HepG2 (cell line): ENCODE data around the gene INPP1. TPM values are rescaled to one million over a fixed set of nuclear protein-coding genes. Genes with fewer than 3 reads are reported as not detected.

Source experiments
- ARNT2 ChIP-seq: sonication (generic); formaldehyde crosslinking; IDR thresholded peaks from 2 replicates; pipeline ENCODE4 v1.8.0; 2022; ENCODE audit warnings: mild to moderate bottlenecking, low read depth, missing genetic modification reagents, moderate library complexity
- ATF6 ChIP-seq: sonication (generic); formaldehyde crosslinking; conservative IDR thresholded peaks from 2 replicates; pipeline ENCODE4 v1.4.0; 2020; ENCODE audit warnings: missing genetic modification reagents
- GLI4 ChIP-seq: sonication (generic); formaldehyde crosslinking; IDR thresholded peaks from 2 replicates; pipeline ENCODE4 v1.5.1; 2020; ENCODE audit warnings: missing genetic modification reagents, mild to moderate bottlenecking, moderate library complexity, borderline replicate concordance
- GMEB1 ChIP-seq: sonication (generic); formaldehyde crosslinking; IDR thresholded peaks from 2 replicates; pipeline ENCODE4 v1.5.1; 2020; ENCODE audit warnings: missing genetic modification reagents, mild to moderate bottlenecking, borderline replicate concordance
- KDM3A ChIP-seq: IDR thresholded peaks from 2 replicates; pipeline ENCODE4 v1.6.1; 2018; ENCODE audit warnings: low read depth, missing compliant biosample characterization
- MED8 ChIP-seq: sonication (generic); formaldehyde crosslinking; IDR thresholded peaks from 2 replicates; pipeline ENCODE4 v1.8.1; 2023; ENCODE audit warnings: mild to moderate bottlenecking, missing genetic modification reagents; ENCODE audit not compliant: insufficient replicate concordance
- MLX ChIP-seq: IDR thresholded peaks from 2 replicates; pipeline ENCODE4 v1.6.1; 2016
- NFYB ChIP-seq: sonication (generic); formaldehyde crosslinking; IDR thresholded peaks from 2 replicates; pipeline ENCODE4 v1.4.0; 2020; ENCODE audit warnings: missing genetic modification reagents
- PAF1 ChIP-seq: IDR thresholded peaks from 2 replicates; pipeline ENCODE4 v1.6.1; 2016; ENCODE audit warnings: missing genetic modification reagents, missing compliant biosample characterization
- RBM22 ChIP-seq: fragments of 200-400 bp; formaldehyde crosslinking; optimal IDR thresholded peaks from 2 replicates; pipeline ENCODE3; 2017; ENCODE audit warnings: mild to moderate bottlenecking, low read length, moderate library complexity
- TSC22D2 ChIP-seq: sonication (generic); formaldehyde crosslinking; IDR thresholded peaks from 2 replicates; pipeline ENCODE4 v1.5.1; 2020; ENCODE audit warnings: missing genetic modification reagents, mild to moderate bottlenecking, borderline replicate concordance
- ZFP82 ChIP-seq: sonication (generic); formaldehyde crosslinking; IDR thresholded peaks from 2 replicates; pipeline ENCODE4 v1.5.1; 2020; ENCODE audit warnings: mild to moderate bottlenecking, missing genetic modification reagents, borderline replicate concordance
- polyA plus RNA-seq, 8 experiments: library from polyadenylated mRNA; depleted of rRNA in 3 of 8; stranded (reverse) in 7 of 8; unstranded in 1 of 8; fragments of >200 nt; fragmentation: Illumina TruSeq in 4 of 8; extraction: Trizol in 4 of 8; gene quantifications; 2 replicates each; pipeline versions ENCODE4 v1.2.1 to v1.2.3, GENCODE V29; 2011 to 2016; ENCODE audit warnings: low read depth in 4 of 8, missing spikeins in 1 of 8, mixed read lengths in 1 of 8; ENCODE audit not compliant: insufficient read depth in 1 of 8
- total RNA-seq, 5 experiments: library from RNA; depleted of rRNA; stranded (reverse); fragments of >200 nt; fragmentation: Illumina TruSeq; extraction: Trizol; gene quantifications; 2 replicates each; pipeline ENCODE4 v1.2.3, GENCODE V29; 2016; ENCODE audit warnings: low read depth in 1 of 5
- TF ChIP-seq, protein P1 (sequence below): sonication (generic); formaldehyde crosslinking; IDR thresholded peaks from 2 replicates; pipeline ENCODE4 v1.4.0; 2020; ENCODE audit warnings: mild to moderate bottlenecking, missing genetic modification reagents
- TF ChIP-seq, protein P2 (sequence below): sonication (generic); formaldehyde crosslinking; IDR thresholded peaks from 2 replicates; pipeline ENCODE4 v1.5.0; 2020; ENCODE audit warnings: missing genetic modification reagents
- TF ChIP-seq, protein P3 (sequence below): sonication (generic); formaldehyde crosslinking; IDR thresholded peaks from 2 replicates; pipeline ENCODE4 v1.5.1; 2020; ENCODE audit warnings: mild to moderate bottlenecking, missing genetic modification reagents, borderline replicate concordance
- TF ChIP-seq, protein P4 (sequence below): sonication (generic); formaldehyde crosslinking; IDR thresholded peaks from 2 replicates; pipeline ENCODE4 v1.4.0; 2020; ENCODE audit warnings: low read depth, mild to moderate bottlenecking, missing genetic modification reagents

The INPP1 gene
- total and polyA plus RNA-seq, 2 of the 13 experiments (the other 11 are each of a cell fraction or from before 2014, with no cell fraction given) = 10.0 to 13.3 TPM

- TF ChIP-seq ZFP82 = peak; percentile 98; the same call in 1 of the 2 replicates
- peak; percentile 78 for TF ChIP-seq TSC22D2 (CRISPR knock-in tag)
- TF ChIP-seq, protein P1, sequence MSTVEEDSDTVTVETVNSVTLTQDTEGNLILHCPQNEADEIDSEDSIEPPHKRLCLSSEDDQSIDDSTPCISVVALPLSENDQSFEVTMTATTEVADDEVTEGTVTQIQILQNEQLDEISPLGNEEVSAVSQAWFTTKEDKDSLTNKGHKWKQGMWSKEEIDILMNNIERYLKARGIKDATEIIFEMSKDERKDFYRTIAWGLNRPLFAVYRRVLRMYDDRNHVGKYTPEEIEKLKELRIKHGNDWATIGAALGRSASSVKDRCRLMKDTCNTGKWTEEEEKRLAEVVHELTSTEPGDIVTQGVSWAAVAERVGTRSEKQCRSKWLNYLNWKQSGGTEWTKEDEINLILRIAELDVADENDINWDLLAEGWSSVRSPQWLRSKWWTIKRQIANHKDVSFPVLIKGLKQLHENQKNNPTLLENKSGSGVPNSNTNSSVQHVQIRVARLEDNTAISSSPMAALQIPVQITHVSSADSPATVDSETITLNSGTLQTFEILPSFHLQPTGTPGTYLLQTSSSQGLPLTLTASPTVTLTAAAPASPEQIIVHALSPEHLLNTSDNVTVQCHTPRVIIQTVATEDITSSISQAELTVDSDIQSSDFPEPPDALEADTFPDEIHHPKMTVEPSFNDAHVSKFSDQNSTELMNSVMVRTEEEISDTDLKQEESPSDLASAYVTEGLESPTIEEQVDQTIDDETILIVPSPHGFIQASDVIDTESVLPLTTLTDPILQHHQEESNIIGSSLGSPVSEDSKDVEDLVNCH (CRISPR knock-in tag) = no peak; the same call in 1 of the 2 replicates
- TF ChIP-seq GLI4 (CRISPR knock-in tag) = 0 out of 2 replicates have a peak, but pooled peaks have one; percentile 61
- no peak for TF ChIP-seq PAF1 (CRISPR knock-in tag)
- 0 out of 2 replicates have a peak, but pooled peaks have one; percentile 51 for TF ChIP-seq ATF6
- no peak for TF ChIP-seq MED8 (CRISPR knock-in tag)
- peak; percentile 90 for TF ChIP-seq ARNT2 (CRISPR knock-in tag)
- TF ChIP-seq, protein P2, sequence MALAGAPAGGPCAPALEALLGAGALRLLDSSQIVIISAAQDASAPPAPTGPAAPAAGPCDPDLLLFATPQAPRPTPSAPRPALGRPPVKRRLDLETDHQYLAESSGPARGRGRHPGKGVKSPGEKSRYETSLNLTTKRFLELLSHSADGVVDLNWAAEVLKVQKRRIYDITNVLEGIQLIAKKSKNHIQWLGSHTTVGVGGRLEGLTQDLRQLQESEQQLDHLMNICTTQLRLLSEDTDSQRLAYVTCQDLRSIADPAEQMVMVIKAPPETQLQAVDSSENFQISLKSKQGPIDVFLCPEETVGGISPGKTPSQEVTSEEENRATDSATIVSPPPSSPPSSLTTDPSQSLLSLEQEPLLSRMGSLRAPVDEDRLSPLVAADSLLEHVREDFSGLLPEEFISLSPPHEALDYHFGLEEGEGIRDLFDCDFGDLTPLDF (CRISPR knock-in tag) = 0 out of 2 replicates have a peak, but pooled peaks have one; percentile 20
- TF ChIP-seq, protein P3, sequence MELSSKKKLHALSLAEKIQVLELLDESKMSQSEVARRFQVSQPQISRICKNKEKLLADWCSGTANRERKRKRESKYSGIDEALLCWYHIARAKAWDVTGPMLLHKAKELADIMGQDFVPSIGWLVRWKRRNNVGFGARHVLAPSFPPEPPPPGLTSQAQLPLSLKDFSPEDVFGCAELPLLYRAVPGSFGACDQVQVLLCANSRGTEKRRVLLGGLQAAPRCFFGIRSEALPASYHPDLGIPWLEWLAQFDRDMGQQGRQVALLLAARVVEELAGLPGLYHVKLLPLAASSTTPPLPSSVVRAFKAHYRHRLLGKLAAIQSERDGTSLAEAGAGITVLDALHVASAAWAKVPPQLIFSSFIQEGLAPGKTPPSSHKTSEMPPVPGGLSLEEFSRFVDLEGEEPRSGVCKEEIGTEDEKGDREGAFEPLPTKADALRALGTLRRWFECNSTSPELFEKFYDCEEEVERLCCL (CRISPR knock-in tag) = no peak
- TF ChIP-seq RBM22 = no peak
- 0 out of 2 replicates have a peak, but pooled peaks have one; percentile 45 for TF ChIP-seq KDM3A (CRISPR knock-in tag)
- 0 out of 2 replicates have a peak, but pooled peaks have one; percentile 6 for TF ChIP-seq NFYB
- TF ChIP-seq MLX (CRISPR knock-in tag) = peak; percentile 26; the same call in 1 of the 2 replicates
- TF ChIP-seq GMEB1 (CRISPR knock-in tag) = no peak
- TF ChIP-seq, protein P4, sequence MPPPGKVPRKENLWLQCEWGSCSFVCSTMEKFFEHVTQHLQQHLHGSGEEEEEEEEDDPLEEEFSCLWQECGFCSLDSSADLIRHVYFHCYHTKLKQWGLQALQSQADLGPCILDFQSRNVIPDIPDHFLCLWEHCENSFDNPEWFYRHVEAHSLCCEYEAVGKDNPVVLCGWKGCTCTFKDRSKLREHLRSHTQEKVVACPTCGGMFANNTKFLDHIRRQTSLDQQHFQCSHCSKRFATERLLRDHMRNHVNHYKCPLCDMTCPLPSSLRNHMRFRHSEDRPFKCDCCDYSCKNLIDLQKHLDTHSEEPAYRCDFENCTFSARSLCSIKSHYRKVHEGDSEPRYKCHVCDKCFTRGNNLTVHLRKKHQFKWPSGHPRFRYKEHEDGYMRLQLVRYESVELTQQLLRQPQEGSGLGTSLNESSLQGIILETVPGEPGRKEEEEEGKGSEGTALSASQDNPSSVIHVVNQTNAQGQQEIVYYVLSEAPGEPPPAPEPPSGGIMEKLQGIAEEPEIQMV = peak; percentile 87
Observed at GRCh38 chr2:190343536-190344275, at the start of gene INPP1 (continued).
